ENCODE measurements around the gene SLC44A1. TPM values are rescaled to one million over a fixed set of nuclear protein-coding genes. Genes with fewer than 3 reads are reported as not detected.
"Not testable (repeated sequence)": the region's sequence is repeated elsewhere in the genome, so short reads cannot be mapped to it uniquely, and the experiment has no call there.

Gene SLC44A1
- polyA plus RNA-seq, 10 donors = 15.2 to 22.2 (median 17.2) TPM

DNA sequence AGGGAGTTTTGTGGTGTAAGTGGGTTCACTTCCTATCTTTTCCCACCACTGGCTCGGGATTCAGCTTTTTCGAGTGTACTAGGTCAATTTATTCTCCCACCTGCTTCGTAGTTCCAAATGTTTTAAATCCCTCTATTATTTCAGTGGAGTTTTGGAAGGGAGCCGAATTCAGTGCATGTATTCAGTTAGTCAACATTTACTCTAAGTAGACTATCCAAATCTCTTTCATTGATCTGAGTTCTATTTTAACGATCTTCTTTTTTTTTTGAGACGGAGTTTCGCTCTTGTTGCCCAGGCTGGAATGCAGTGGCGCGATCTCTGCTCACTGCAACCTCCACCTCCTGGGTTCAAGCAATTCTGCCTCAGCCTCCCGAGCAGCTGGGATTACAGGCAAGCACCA lies 23.8 kb downstream of the SLC44A1 start:
- DNase-seq = not testable (repeated sequence)

DNA sequence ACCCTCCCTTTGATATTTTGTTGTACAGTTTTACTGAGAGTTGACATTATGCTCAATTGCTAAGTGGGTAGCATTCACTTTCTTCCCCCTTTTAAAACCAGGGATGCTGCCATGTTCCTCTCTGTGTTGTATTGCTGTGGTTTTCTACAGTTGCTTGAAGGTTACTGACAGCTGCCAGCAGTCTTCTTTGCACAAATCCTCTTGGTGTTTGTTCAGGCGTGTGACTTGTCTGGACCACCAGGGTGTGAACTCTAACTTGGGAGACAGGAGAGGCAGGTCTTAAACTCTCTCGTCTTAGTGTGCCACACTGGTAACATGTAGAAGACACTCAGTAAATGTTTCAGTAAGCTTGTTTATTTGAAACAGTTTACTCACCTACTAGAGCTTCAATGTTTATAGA lies 25.1 kb downstream of the SLC44A1 start:
- no peak for DNase-seq

DNA sequence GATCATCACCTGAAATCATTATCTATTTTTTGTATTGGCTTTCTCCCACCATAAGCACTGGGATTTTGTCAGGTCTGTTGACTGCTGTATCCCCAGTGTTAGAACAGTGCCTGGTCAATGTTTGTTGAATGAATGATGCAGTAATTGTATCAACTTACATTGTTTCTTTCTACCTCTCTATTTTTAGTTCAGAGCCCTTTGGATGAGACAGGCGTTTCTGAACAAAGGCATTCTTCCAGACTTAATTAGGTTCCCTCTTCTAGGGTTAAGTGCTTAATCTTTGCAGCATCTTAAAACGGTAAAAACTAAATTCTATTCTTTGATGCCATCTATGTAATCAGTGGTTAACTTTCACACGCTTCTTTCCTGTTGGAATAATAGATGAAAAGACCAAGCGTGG lies 26.3 kb downstream of the SLC44A1 start:
- DNase-seq = no peak

DNA sequence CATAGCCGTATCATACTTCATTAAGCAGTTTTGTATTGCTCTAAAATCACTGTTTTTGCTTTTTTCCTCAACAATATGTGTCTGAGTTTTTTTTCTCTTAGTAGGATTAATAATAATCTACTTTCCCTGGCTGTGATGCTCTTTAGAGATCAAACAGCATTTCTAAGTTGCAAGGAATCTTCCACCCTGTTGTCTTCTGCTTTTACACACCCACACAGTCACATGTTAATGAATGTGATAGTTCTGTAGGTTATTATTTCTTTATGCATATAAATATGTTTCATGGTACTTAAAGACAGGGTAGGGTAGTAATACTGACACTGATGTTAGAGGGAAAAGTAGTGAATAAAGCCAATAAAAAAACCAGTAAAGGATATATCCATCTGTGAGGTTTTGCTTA lies 29.3 kb downstream of the SLC44A1 start:
- DNase-seq = no peak

DNA sequence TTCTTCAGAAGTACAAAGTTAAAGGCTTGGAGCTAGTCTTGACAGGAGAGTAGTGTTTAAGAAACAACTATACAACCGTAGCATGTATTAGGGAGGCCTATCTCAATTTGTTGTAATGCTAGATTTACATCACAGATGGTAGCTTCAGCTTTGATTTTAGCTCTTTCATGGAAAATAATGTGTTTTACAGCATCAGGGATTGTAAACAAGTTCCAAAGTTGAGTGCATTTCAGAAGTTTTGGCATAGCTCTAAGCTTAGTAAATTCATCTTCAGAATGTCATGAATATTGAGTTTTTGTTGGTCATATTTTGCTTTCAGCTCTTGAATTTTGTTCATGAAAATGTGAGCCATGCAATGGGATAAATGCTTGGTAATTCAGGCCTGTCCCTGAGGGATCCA lies 30.7 kb downstream of the SLC44A1 start:
- DNase-seq = no peak

DNA sequence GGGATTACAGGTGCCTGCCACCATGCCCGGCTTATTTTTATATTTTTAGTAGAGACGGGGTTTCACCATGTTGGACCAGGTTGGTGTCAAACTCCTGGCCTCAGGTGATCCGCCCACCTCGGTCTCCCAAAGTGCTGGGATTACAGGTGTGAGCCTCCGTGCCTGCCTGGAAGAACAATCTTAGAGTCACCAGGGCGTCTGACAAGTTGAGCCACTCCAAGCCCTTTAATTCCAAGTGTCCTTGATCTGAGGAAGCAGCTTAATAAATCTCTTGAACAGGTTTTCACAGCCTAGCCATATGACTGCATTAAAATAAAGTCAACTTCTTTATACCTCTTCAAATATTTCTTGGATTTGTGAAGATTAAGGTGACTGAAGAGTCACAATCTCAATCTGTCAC lies 31.5 kb downstream of the SLC44A1 start:
- DNase-seq = no peak

DNA sequence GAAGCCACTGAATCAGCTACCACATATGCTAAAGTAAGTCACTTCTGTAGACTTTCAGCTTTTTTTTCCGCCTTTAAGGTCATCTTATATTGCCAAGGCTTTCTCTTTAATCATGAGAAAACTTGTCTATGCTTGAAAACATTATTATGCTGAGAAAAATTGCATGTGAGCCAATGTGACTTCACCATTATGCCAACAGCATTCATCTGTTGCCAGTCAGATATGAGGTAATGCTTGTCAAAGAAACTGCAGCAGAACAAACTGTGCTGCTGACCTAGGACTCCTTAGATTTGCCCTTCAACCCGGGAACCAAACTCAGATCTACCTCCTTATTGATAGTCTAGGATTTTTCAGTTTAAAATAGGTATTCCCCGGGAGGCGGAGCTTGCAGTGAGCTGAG lies 34.3 kb downstream of the SLC44A1 start:
- DNase-seq = no peak

DNA sequence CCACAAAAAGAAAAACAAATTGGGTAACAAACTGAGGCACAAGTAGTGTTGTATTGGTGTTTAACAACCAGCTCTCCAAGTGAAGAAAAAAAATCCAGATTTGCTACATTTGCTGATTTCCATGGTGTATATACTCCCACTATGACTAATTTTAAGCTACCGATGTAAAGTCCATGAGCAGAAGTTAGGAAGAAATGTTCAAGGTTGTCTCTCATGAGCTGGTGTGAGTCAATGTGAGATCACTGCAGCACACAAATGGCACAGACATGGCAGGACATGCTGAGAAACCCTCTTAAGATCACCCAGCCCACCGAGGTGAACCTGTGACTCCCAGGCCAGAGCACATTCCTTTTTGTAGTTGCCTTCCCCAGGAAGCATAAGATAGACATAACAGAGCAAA lies 36.2 kb downstream of the SLC44A1 start:
- no peak for DNase-seq

DNA sequence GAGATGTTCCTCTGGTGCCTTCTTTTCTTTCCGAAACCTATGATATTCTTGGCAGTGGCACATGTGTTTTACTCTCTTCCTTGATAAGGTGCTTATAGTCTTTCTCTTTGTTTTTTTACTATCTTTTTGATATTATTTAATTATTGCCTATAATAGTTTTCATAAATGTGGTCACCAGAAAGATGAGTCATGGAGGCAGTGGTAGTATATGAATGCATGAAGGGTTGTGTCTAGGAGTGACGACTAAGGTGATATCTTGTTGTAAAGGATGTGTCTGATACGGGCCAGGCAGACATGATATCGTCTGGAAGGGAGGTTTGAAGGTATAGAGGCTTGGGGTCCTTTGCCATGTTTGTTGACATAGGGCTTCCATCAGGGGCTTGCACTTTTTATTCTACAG lies 36.8 kb downstream of the SLC44A1 start:
- no peak for DNase-seq

DNA sequence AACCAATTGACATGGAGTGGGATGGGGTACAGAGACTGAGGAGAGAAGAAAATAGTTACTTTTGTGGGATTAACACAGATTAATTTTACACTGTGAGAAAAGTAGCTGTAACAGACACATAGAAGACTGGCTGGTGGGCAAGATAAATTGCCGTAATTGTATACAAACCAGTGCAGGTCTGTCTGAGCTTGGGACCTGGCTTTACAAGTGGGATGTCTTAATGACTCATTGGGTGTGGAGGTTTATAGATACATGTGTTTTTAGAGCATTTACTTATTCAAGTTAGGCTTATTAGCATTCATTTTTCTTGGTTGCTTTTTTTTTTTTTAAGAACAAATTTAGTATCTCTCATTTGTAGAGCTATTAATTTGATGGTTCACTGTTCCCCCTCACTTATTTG lies 37.5 kb downstream of the SLC44A1 start:
- no peak for DNase-seq

DNA sequence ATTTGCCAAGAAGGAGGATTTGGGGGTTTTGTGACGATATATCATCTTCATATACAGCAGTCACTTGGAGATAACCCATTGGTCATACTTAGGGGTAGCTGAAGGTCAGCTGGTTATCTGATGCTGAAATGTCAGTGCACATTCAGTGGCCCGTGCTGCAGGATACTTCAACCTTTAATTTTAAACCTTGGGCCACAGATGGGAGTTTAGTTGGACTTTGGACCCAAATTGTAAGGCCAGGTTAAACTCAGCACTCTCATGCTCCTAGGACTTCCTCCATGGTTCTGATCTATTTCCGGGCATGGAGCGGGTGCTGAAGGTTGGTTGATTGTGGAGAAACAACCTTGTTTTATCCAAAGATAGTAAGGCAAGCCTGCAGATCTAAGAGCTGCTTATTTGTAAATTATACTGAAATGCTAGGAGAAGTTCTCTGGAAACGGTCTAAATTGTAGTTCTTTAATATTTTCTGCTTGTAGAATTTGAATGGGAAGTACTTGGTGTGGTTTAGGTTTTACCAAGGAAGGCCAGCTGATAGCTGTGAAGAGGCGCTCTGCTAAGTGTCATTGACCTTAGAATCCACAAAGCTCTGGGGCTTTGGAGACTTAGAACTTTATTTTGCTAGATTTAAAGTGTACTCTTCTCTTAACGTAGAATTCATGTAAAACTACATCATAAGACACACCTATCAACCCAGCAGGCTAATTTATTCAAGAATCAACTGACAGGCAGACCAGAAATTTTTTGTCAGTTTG lies 38.6 kb downstream of the SLC44A1 start:
- no peak for DNase-seq

DNA sequence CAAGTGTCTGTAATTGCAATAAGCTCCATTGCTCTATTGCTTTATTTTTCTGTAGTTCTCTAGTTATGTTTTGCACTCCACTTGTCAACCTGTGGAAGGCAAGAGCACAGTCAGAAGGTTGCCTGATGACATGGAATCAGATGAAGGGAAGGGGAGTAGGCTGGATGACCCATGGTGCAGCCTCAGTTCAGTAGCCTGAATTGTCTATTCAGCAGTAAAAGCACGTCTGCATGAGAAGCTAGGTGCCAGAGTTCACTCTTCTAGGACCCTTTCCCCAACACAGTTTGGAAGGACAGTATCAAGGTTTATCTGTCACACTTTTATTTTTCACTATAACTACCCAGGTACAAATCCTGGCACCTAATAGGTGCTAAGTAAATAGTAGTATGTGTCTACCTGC lies 39.3 kb downstream of the SLC44A1 start:
- no peak for DNase-seq

DNA sequence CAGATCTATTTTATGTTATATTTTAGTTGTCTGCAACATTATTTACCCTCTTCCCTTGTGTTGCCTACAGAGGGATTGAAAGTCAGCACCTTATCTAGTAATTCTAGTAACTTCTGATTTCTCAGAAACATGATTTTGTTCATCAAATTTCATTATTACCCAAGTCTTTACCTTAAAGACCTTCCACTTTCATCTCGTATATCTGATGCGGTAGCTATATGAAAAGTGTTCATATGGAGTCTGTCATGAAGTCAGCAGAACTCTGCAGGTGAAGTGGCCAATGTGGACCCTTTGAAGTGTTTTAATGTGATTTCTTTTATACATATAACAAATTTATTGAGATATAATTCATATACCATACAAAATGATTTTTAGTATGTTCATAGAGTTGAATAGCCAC lies 40.0 kb downstream of the SLC44A1 start:
- DNase-seq = no peak

DNA sequence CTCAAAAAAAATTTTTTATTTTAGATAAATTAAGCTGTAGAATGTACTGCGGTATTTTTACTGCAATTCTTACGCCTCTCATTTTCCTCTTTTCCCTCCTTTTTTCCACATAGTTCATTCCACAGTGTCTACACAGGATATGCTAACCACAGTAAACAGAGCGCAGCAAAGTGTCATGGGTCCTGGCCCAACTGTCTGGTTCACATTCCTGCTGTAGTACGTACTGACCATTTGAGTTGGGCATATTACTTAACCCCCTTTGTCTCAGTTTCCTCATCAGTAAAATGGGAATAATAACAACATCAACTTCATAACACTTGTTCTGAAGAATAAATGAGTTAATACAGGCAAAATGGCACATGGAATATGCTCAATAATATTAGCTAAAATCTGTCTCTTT lies 41.6 kb downstream of the SLC44A1 start:
- no peak for DNase-seq

DNA sequence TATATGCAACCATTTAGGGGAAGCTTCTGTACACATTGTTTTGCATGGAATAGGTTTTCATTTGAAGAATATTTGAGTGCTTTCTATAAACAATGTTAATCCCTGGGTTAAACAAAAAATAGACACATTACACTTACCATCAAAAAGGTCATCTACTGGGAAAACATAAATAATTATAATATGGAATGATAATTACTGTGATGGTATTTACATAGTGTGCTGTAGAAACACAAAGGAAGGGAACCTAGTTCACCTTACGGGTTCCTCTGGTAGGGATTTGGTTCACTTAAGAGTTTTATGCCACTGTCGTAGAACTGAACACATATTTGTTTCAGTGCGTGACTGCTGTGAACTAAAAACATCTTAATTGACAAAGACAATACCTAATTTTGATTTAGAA lies 44.9 kb downstream of the SLC44A1 start:
- DNase-seq = no peak

DNA sequence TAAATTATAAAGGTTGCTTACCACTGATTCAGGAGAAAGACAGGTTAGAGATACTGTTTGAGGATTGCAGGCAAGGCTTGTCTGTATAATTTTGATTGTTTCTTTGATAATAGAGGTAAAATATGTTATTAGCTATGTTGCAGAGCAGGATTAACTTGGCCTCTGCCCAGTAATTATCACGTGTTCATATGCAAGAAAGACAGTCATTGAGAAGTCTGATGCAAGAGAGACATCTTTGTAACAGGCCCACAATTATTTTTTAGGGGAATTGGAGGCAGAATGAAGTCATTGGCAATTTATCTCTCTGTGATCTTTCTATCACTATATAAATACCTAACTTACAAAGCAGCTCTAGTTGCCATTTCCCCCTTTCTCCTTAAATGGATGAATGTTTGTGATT lies 46.0 kb downstream of the SLC44A1 start:
- DNase-seq = peak in 2 of 3 donors; percentile 12 to 18

DNA sequence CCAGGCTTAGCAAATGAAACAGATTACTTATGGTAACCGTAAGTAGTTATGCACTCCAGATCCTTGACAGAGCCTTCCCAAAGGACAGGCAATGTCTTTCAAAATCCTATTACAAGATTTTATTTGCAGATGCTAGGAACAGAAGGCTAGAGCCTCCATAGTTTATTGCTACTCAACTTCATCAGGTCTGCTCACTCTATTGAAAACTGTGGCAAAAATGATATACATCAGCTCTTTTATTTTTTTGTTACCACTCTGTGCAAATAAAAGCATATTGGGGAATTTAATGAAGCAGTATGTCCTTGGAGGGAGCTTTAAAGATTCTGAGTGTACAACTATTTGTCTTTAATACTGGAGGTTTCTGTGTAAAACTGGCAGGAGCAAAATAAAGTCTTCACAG lies 46.5 kb downstream of the SLC44A1 start:
- DNase-seq = no peak

DNA sequence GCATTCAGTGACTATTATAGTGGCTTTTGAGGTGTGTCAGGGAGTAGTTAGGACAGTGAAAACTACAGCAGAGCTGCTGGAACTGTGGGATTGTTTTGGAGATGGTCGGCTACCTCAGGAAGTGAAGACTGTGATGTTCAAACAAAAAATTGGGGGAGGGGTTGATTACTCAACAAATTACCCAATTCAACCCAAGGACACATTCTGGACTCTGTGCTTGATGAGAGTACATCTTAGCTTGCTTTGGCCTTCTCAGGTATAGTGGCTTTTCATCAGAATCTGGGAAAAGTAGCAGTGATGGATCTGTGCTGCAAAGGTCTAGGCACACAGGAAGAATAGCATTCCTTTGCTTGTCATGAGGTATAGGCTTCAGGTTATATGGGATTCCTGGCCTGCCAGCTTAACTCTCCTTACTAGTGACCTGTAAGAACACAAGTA lies 47.0 kb downstream of the SLC44A1 start:
- no peak for DNase-seq

DNA sequence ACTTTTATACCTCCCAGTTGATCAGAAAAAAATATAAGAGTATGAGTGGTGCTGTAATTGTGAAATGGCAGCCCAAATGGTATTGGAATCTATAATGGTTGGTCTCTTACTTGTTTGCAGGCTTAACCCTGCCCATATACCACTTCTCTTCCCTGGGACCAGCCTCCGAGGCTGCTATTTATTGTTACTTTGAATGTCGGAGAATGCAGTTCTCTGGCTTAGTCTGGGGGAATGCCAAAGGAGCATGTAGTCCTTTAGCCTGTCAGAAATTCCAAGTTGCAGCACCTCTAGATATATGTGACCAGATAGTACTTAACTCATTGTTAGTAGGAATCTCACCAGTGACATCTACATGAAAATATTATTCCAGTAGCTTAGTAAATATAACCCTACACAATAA lies 47.5 kb downstream of the SLC44A1 start:
- DNase-seq = no peak

DNA sequence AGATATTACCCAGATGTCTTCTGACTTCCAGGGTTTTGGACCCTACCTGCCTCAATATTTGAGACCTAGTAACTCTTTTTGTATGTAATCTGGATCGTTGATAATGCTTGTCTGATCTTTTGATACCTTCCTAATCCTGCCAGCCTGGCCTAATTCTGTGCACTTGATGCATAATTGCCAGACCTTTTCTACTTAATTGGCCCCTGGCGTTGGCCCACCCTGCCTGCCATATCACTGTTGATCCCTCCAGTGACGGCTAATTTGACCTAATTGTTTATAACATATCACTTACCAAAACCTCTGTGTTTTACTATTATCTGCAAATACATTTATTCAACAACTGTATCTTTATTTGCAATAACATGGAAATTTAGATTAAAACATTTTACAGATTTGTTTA lies 49.0 kb downstream of the SLC44A1 start:
- no peak for DNase-seq

DNA sequence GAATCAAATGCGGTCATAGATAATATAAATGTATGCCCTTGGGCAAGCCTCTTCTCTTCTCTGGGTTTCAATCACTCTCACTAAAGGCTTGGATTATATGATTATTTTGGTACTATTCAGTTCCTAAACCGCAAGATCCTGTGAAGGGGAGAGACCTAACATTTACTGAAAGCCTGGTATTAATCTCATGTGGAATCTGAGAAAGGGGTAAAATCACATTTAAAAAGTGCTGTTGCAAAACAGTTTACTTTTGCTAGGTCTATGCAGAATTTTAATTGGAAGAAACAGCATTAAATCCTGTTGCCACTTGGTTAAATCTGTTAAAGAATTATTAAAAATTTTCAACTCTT lies 50.7 kb downstream of the SLC44A1 start:
- no peak for DNase-seq

DNA sequence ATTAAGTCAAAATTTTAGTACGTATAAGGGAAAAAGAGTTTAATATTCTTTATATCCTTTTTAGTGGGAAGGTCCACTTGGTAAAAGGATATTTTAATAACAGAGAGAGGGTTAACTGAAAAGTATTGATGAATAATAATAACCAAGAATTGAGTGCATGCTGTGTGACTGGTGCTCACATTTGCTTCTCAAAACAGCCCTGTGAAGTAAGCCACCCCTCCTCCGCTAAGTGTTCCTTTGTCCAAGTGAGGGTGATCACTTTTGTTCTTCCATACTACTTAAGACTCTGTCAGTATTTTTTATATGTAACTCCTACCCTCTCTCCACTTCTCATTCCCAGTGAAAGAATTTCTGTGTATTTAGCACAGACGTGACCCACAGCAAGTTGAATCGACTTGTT lies 51.5 kb downstream of the SLC44A1 start:
- no peak for DNase-seq

DNA sequence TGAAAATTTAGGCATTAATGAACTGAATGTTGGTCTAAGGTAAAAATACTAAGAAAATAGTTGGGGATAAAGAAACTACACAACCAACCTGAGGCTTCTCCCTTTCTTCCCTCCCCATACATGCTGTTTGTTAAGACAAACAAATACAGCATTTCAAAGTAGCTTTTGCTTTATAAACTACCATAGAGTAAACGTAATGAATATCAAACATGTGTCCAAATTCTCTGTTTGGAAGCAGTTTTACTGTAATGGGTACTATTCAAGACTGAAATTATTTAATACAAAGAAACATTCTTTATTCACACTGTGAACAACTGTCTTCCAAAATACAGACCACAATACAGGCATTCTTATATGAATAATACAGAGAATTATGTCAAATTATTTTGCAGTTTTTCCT lies 52.0 kb downstream of the SLC44A1 start:
- DNase-seq = no peak

DNA sequence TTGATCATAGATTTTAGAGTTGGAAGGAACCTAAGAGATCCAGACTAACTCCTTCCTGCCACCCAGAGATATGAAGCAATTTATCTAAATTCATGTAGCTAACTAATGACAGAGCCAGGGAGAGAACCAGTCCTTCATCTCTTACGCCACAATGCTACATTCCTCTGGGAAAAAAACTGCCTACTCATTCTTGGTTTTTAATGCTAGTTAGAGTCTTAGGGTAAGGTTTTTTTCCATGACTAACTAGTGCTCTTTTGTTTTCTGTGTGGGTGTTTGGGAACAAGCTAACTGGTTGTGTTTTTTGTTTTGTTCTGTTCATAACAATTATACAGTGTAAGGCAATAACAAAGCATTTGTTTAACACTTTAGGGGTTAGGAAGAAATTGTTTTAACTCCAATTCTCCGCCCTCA lies 52.4 kb downstream of the SLC44A1 start:
- peak in 2 of 3 donors; percentile 13 to 85 for DNase-seq
